Neural progenitor cell (in vitro differentiated cells): ENCODE measurements around the gene CYP3A4. TPM values are rescaled to one million over a fixed set of nuclear protein-coding genes. Genes with fewer than 3 reads are reported as not detected.
"Not testable (repeated sequence)": the region's sequence is repeated elsewhere in the genome, so short reads cannot be mapped to it uniquely, and the experiment has no call there.

Experiments
- DNase-seq: peaks from one replicate; pipeline ENCODE4 v3.0.0-alpha.2; 2016; ENCODE audit warnings: low spot score
- H2AFZ ChIP-seq: fragments of 200-600 bp; sonication (generic); replicated peaks from 2 replicates; pipeline ENCODE4 v1.6.1; 2016; ENCODE audit warnings: antibody characterized with exemption
- H3F3A ChIP-seq: fragments of 200-600 bp; sonication (generic); 2 replicates; pipeline ENCODE4 v1.6.1; 2016; ENCODE audit warnings: antibody characterized with exemption, low read depth
- H3K27ac ChIP-seq: fragments of 200-600 bp; sonication (generic); 2 replicates; pipeline ENCODE4 v1.5.1; 2016; ENCODE audit warnings: mild to moderate bottlenecking
- H3K27me3 ChIP-seq: fragments of 200-600 bp; sonication (generic); 2 replicates; pipeline ENCODE4 v1.6.1; 2016; ENCODE audit warnings: mild to moderate bottlenecking, moderate library complexity
- H3K36me3 ChIP-seq: fragments of 200-600 bp; sonication (generic); 2 replicates; pipeline ENCODE4 v1.5.1; 2016
- H3K4me1 ChIP-seq: fragments of 200-600 bp; sonication (generic); 2 replicates; pipeline ENCODE4 v1.6.1; 2016; ENCODE audit warnings: mixed run types
- H3K4me2 ChIP-seq: fragments of 200-600 bp; sonication (generic); 2 replicates; pipeline ENCODE4 v1.6.1; 2016
- H3K4me3 ChIP-seq: fragments of 200-600 bp; sonication (generic); 2 replicates; pipeline ENCODE4 v1.5.1; 2016
- H3K79me2 ChIP-seq: fragments of 200-600 bp; sonication (generic); 2 replicates; pipeline ENCODE4 v1.6.1; 2016; ENCODE audit warnings: low read depth
- H3K9ac ChIP-seq: fragments of 200-600 bp; sonication (generic); 2 replicates; pipeline ENCODE4 v1.6.1; 2016
- H3K9me3 ChIP-seq: fragments of 200-600 bp; sonication (generic); 2 replicates; pipeline ENCODE4 v1.5.1; 2016; ENCODE audit warnings: low read depth
- H4K20me1 ChIP-seq: fragments of 200-600 bp; sonication (generic); 2 replicates; pipeline ENCODE4 v1.6.1; 2016; ENCODE audit warnings: low read depth
- H3K27ac Mint-ChIP-seq: 3 replicates; pipeline ENCODE4 v1.8.0; 2021; ENCODE audit warnings: mixed read lengths
- H3K27me3 Mint-ChIP-seq: 2 replicates; pipeline ENCODE4 v1.8.0; 2022; ENCODE audit warnings: low read depth, mild to moderate bottlenecking, inconsistent platforms, moderate library complexity, mixed read lengths; ENCODE audit not compliant: insufficient read depth
- H3K36me3 Mint-ChIP-seq: 3 replicates; pipeline ENCODE4 v1.8.0; 2021; ENCODE audit warnings: mixed read lengths
- H3K4me1 Mint-ChIP-seq: 3 replicates; pipeline ENCODE4 v1.8.0; 2021; ENCODE audit warnings: mixed read lengths
- H3K4me3 Mint-ChIP-seq: 3 replicates; pipeline ENCODE4 v1.8.0; 2021; ENCODE audit warnings: mild to moderate bottlenecking, moderate library complexity, mixed read lengths
- H3K9me3 Mint-ChIP-seq: 3 replicates; pipeline ENCODE4 v1.8.0; 2020; ENCODE audit warnings: mixed read lengths
- EZH2 ChIP-seq: fragments of 200-600 bp; sonication (generic); IDR thresholded peaks from 2 replicates; pipeline ENCODE4 v1.6.1; 2017; ENCODE audit warnings: antibody characterized with exemption, mild to moderate bottlenecking, moderate library complexity
- EZH2phosphoT487 ChIP-seq: fragments of 200-600 bp; sonication (generic); IDR thresholded peaks from 2 replicates; pipeline ENCODE4 v1.6.1; 2017; ENCODE audit warnings: antibody characterized with exemption
- total RNA-seq: library from RNA; depleted of rRNA; stranded (reverse); fragments of >200 nt; gene quantifications from 2 replicates; pipeline ENCODE4 v1.2.3, GENCODE V29; 2015; ENCODE audit warnings: low replicate concordance
- TF ChIP-seq, protein P1 (sequence below): fragments of 200-600 bp; sonication (generic); IDR thresholded peaks from 2 replicates; pipeline ENCODE4 v1.5.1; 2017; ENCODE audit warnings: antibody characterized with exemption, mild to moderate bottlenecking

The CYP3A4 gene
- total RNA-seq, 1 donor from 2014 or later = not detected

DNA sequence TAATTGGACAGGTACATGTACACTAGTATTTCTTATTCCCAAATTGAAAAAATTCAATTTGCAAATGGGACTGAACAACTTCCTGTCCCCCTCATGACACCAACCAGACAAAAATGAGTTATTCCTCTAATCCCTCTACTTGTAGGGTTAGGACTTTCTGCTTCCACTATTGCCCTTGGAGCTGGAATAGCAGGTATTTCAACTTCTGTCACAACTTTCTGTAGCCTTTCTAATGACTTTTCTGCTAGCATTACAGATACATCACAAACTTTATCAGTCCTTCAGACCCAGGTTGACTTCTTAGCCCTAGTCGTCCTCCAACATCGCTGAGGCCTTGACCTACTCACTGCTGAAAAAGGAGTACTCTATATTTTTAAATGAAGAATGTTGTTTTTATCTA lies 55.4 kb downstream of the CYP3A4 start:
- Histone ChIP-seq H3K4me2 (no peak overlapping the region), H3K27ac (no peak overlapping the region), H2AFZ (no peak overlapping the region), H3K36me3 (no peaks in the 10 kb centered on the region), H3K27me3 (no peaks in the 10 kb centered on the region), H3K9me3 (no peaks in the 10 kb centered on the region), H3K4me1 (no peaks in the 10 kb centered on the region), H3K79me2 (no peaks in the 10 kb centered on the region), H3K9ac (no peak overlapping the region), H4K20me1 (no peaks in the 10 kb centered on the region), H3F3A (no peaks in the 10 kb centered on the region), H3K4me3 (no peak overlapping the region)
- Mint-ChIP-seq H3K9me3 (no peaks in the 10 kb centered on the region), H3K4me3 (no peak overlapping the region), H3K4me1 (no peaks in the 10 kb centered on the region), H3K27ac (no peak overlapping the region), H3K36me3 (no peaks in the 10 kb centered on the region), H3K27me3 (no peaks in the 10 kb centered on the region)
- no peak for DNase-seq
- no peak for TF ChIP-seq EZH2
- TF ChIP-seq, protein P1, sequence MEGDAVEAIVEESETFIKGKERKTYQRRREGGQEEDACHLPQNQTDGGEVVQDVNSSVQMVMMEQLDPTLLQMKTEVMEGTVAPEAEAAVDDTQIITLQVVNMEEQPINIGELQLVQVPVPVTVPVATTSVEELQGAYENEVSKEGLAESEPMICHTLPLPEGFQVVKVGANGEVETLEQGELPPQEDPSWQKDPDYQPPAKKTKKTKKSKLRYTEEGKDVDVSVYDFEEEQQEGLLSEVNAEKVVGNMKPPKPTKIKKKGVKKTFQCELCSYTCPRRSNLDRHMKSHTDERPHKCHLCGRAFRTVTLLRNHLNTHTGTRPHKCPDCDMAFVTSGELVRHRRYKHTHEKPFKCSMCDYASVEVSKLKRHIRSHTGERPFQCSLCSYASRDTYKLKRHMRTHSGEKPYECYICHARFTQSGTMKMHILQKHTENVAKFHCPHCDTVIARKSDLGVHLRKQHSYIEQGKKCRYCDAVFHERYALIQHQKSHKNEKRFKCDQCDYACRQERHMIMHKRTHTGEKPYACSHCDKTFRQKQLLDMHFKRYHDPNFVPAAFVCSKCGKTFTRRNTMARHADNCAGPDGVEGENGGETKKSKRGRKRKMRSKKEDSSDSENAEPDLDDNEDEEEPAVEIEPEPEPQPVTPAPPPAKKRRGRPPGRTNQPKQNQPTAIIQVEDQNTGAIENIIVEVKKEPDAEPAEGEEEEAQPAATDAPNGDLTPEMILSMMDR = no peak
- no peak for TF ChIP-seq EZH2phosphoT487

DNA sequence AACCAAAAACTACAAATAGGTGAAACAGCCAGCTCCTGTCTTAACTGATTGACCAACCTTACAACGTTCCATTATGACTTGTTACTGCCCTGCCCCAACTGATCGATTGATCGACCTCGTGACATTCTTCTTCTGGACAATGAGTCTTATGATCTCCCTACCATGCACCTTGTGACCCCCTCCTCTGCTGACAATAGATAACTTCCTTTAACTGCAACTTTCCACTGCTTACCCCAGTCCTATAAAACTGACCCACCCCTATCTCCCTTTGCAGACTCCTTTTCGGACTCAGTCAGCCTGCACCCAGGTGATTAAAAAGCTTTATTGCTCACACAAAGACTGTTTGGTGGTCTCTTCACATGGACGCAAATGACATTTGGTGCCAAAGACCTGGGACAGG lies 60.8 kb downstream of the CYP3A4 start:
- H3K4me3 Mint-ChIP-seq, H3K27me3 Mint-ChIP-seq, H3K4me1 Mint-ChIP-seq, H4K20me1 ChIP-seq, H3K4me1 ChIP-seq, H2AFZ ChIP-seq, H3K27me3 ChIP-seq, H3K36me3 Mint-ChIP-seq, H3K27ac Mint-ChIP-seq, H3K27ac ChIP-seq, DNase-seq, H3K36me3 ChIP-seq, H3K9me3 Mint-ChIP-seq, H3K4me3 ChIP-seq, H3K79me2 ChIP-seq, H3K9ac ChIP-seq, H3K4me2 ChIP-seq, H3K9me3 ChIP-seq, H3F3A ChIP-seq: not testable (repeated sequence)

DNA sequence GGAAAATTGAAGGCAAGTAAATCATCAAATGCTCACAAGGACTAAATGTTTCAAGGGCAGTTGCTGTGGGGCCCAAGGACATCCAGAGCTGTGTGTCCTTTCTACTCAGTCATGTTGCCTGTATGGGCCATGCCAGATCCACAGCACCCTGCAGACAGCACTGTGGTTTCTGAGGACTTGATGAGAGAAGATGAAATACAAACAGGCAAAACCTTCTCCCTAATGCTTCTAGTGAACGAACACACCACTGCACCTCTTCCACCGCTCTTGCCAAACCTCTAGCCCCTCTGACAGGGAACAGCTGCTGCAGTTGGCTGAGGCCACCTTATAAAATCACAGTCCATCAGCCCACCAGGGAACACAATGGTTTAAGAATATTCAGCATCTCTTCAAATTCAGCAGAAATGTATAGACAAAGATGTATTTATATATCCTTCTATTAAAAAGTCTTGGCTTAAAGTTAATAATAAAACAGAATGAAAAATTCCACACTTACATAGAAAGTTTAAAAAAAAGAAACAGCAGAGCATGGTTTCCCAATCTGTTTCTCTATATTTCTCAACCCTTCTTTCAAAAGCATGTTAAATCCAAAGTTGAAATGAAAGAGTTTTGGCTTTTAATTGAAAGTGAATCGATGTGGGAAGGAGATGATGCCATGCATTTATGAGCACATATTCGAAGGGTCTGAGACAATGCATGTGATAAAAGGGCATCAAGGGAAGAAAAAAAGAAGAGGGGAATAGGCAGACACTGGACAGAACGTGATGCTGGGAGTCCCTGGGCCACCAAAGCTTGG lies 63.0 kb downstream of the CYP3A4 start:
- no peak overlapping the region for H3K27ac Mint-ChIP-seq
- no peak overlapping the region for H3K4me3 ChIP-seq
- no peak overlapping the region for H3K27ac ChIP-seq
- TF ChIP-seq, protein P1 = no peak
- TF ChIP-seq EZH2phosphoT487 (no peak), EZH2 (no peak)
- H3K9me3 Mint-ChIP-seq = no peaks in the 10 kb centered on the region
- peaks cover 2% of the 10 kb centered on the region for H3K27me3 Mint-ChIP-seq
- DNase-seq = no peak
- no peaks in the 10 kb centered on the region for H4K20me1 ChIP-seq
- no peak overlapping the region for H2AFZ ChIP-seq
- H3K4me1 Mint-ChIP-seq = no peaks in the 10 kb centered on the region
- H3K79me2 ChIP-seq = no peaks in the 10 kb centered on the region
- no peaks in the 10 kb centered on the region for H3K4me1 ChIP-seq
- no peak overlapping the region for H3K4me3 Mint-ChIP-seq
- no peaks in the 10 kb centered on the region for H3K9me3 ChIP-seq
- H3K36me3 Mint-ChIP-seq = no peaks in the 10 kb centered on the region
- no peaks in the 10 kb centered on the region for H3F3A ChIP-seq
- no peak overlapping the region for H3K4me2 ChIP-seq
- H3K27me3 ChIP-seq = no peaks in the 10 kb centered on the region
- H3K36me3 ChIP-seq = no peaks in the 10 kb centered on the region
- H3K9ac ChIP-seq = no peak overlapping the region

DNA sequence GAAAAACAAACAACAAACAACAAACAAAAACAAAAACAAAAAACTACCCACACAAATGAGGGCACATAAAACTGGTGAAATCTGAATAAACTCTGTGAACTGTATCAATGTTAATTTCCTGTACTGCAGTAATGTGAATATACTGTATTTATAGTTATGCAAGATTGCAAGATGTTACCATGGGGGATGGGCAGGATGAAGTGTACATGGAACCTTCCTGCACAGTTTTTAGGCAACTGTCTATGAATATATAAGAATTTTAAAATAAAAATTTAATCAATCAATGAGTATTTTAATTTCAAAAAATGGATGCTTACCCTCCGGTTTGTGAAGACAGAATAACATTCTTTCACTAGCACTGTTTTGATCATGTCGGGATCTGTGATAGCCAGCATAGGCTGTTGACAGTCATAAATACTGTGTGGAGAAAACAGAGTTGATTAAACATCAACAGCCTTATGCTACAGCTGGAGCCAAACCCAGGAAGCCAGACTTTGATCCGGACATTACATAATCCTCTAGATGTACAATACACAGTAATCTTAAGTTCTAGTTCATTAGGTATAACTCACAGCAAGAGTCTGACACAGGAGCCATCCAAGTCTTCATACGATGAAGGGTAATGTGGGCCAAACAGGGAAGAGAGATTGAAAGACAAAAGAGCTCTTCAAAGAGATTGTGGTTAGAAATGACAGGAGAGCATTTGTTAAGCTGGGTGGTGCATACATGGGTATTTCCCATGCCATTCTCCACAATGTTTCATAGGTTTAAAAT lies 63.8 kb downstream of the CYP3A4 start:
- Histone ChIP-seq H3K4me3 (no peak overlapping the region), H3K4me1 (no peaks in the 10 kb centered on the region), H3K9me3 (no peaks in the 10 kb centered on the region), H3K27ac (no peak overlapping the region), H3K9ac (no peak overlapping the region), H4K20me1 (no peaks in the 10 kb centered on the region), H3K4me2 (no peak overlapping the region), H3F3A (no peaks in the 10 kb centered on the region), H3K36me3 (no peaks in the 10 kb centered on the region), H3K27me3 (no peaks in the 10 kb centered on the region), H2AFZ (no peak overlapping the region), H3K79me2 (no peaks in the 10 kb centered on the region)
- no peak overlapping the region for H3K27ac Mint-ChIP-seq
- no peaks in the 10 kb centered on the region for H3K36me3 Mint-ChIP-seq
- TF ChIP-seq EZH2phosphoT487 = no peak
- no peak for TF ChIP-seq EZH2
- TF ChIP-seq, protein P1 = no peak
- DNase-seq = no peak
- H3K9me3 Mint-ChIP-seq = no peaks in the 10 kb centered on the region
- no peaks in the 10 kb centered on the region for H3K4me1 Mint-ChIP-seq
- peaks cover 2% of the 10 kb centered on the region for H3K27me3 Mint-ChIP-seq
- H3K4me3 Mint-ChIP-seq = no peak overlapping the region
